HepG2 (cell line): Measurements from ENCODE around the gene ACTL8. TPM values are rescaled to one million over a fixed set of nuclear protein-coding genes. Genes with fewer than 3 reads are reported as not detected.

Experiments
- ATAC-seq: fragments of 200-7000 bp; cut with Tn5 transposase; 3 replicates; pipeline ENCODE4 v1.9.1; 2020; ENCODE audit warnings: mild to moderate bottlenecking, moderate library complexity
- BruUV-seq: library from RNA; stranded (reverse); fragments of 400-500 nt; replicated peaks from 2 replicates; lab custom pipeline; 2021; lab: Mats Ljungman, UMichigan
- CTCF ChIA-PET: fragments of 300-600 bp; formaldehyde crosslinking; extraction: SDS; loops from one replicate; lab custom pipeline; 2021; ENCODE audit warnings: low total read pairs, inconsistent platforms, low intra/inter-chr PET ratio; lab: Yijun Ruan, JAX
- POLR2A ChIA-PET: fragments of 350-600 bp; sonication (Branson Sonifier 250); formaldehyde crosslinking; loops from one replicate; lab custom pipeline; 2020; ENCODE audit warnings: antibody characterized with exemption, inconsistent platforms; lab: Yijun Ruan, JAX
- DNase-seq: peaks from one replicate; pipeline ENCODE4 v3.0.0-alpha.2; 2015; ENCODE audit warnings: low spot score
- FAIRE-seq: peaks from 3 replicates; lab custom pipeline; 2011; peaks lifted over from hg19 to GRCh38; lab: Jason Lieb, UNC
- H2AFZ ChIP-seq: one replicate; pipeline ENCODE4 v1.6.1; 2011; ENCODE audit warnings: low read length, inconsistent platforms
- H3K27ac ChIP-seq: fragments of 300-600 bp; 3 replicates; pipeline ENCODE4 v1.8.0; 2011; ENCODE audit warnings: mixed run types, mild to moderate bottlenecking, mixed read lengths, low read length, inconsistent platforms; ENCODE audit not compliant: insufficient read depth; ENCODE audit errors: extremely low read length
- H3K27me3 ChIP-seq, 2 experiments: fragments of 200-600 bp in 1 of 2; 2 replicates in 1 of 2; 3 replicates in 1 of 2; pipeline versions ENCODE4 v1.6.0 to v1.8.0; 2011; ENCODE audit warnings: low read length in 2 of 2, mild to moderate bottlenecking in 2 of 2, moderate library complexity in 2 of 2, inconsistent platforms in 1 of 2; ENCODE audit not compliant: insufficient read depth in 2 of 2, control insufficient read depth in 1 of 2
- H3K36me3 ChIP-seq, 2 experiments: fragments of 200-600 bp in 1 of 2; replicated peaks in 1 of 2; 2 replicates in 1 of 2; 3 replicates in 1 of 2; pipeline versions ENCODE4 v1.5.1 to v1.8.0; 2011; ENCODE audit warnings: low read length in 2 of 2, inconsistent platforms in 1 of 2; ENCODE audit not compliant: insufficient read depth in 2 of 2, control insufficient read depth in 1 of 2
- H3K4me1 ChIP-seq: 2 replicates; pipeline ENCODE4 v1.5.1; 2012; ENCODE audit warnings: low read length, inconsistent platforms; ENCODE audit not compliant: insufficient read depth
- H3K4me2 ChIP-seq: 2 replicates; pipeline ENCODE4 v1.6.0; 2011; ENCODE audit warnings: low read depth, low read length, inconsistent platforms
- H3K4me3 ChIP-seq, 3 experiments: fragments of 200-600 bp in 1 of 3; sonication (generic), shearing (Covaris generic) in 1 of 3; replicated peaks in 1 of 3; 2 replicates each; pipeline ENCODE4 v1.5.1; 2011 to 2016; ENCODE audit warnings: low read length in 3 of 3, inconsistent platforms in 2 of 3, low read depth in 2 of 3, mild to moderate bottlenecking in 2 of 3, control low read depth in 1 of 3, mixed read lengths in 1 of 3; ENCODE audit not compliant: insufficient read depth in 1 of 3
- H3K79me2 ChIP-seq: one replicate; pipeline ENCODE4 v1.6.1; 2011; ENCODE audit warnings: low read length, inconsistent platforms; ENCODE audit not compliant: insufficient read depth
- H3K9ac ChIP-seq: 2 replicates; pipeline ENCODE4 v1.6.0; 2011; ENCODE audit warnings: mild to moderate bottlenecking, low read depth, low read length, inconsistent platforms; ENCODE audit not compliant: insufficient read depth
- H3K9me3 ChIP-seq: 2 replicates; pipeline ENCODE4 v1.5.1; 2012; ENCODE audit warnings: mild to moderate bottlenecking, low read length
- H4K20me1 ChIP-seq: 2 replicates; pipeline ENCODE4 v1.6.0; 2011; ENCODE audit warnings: inconsistent platforms, mild to moderate bottlenecking, low read length, moderate library complexity; ENCODE audit not compliant: insufficient read depth
- ARID2 ChIP-seq: sonication (generic); formaldehyde crosslinking; IDR thresholded peaks from 2 replicates; pipeline ENCODE4 v1.8.1; 2022; ENCODE audit warnings: mild to moderate bottlenecking, missing genetic modification reagents, borderline replicate concordance
- SUZ12 ChIP-seq: fragments of 150-350 bp; IDR thresholded peaks from 2 replicates; pipeline ENCODE4 v1.6.1; 2014; ENCODE audit warnings: low read depth, low read length
- TP53 ChIP-seq: sonication (generic); formaldehyde crosslinking; conservative IDR thresholded peaks from 2 replicates; pipeline ENCODE4 v1.4.0; 2020; ENCODE audit warnings: missing genetic modification reagents
- ZNF598 ChIP-seq: sonication (generic); formaldehyde crosslinking; IDR thresholded peaks from 2 replicates; pipeline ENCODE4 v1.5.1; 2020; ENCODE audit warnings: mild to moderate bottlenecking, missing genetic modification reagents, borderline replicate concordance
- WGBS: methylation state at CpG from one replicate; pipeline ENCODE4 v1.1.6; 2017; ENCODE audit warnings: low lambda C conversion rate; 5-methylcytosine and 5-hydroxymethylcytosine counted together
- in situ Hi-C: cut with HindIII; loops from 2 replicates; pipeline ENCODE4 v1.10.0; 2017; ENCODE audit warnings: low pct_unique_long_range_greater_than_20kb; ENCODE audit not compliant: extremely low pct_ligation_motif_present
- intact Hi-C: fragments of 100-400 bp; cut with micrococcal nuclease; formaldehyde crosslinking; loops from one replicate; pipeline ENCODE4 v1.10.0; 2022; ENCODE audit not compliant: unreplicated experiment
- polyA plus RNA-seq, 8 experiments: library from polyadenylated mRNA; depleted of rRNA in 3 of 8; stranded (reverse) in 7 of 8; unstranded in 1 of 8; fragments of >200 nt; fragmentation: Illumina TruSeq in 4 of 8; extraction: Trizol in 4 of 8; gene quantifications; 2 replicates each; pipeline versions ENCODE4 v1.2.1 to v1.2.3, GENCODE V29; 2011 to 2016; ENCODE audit warnings: low read depth in 4 of 8, missing spikeins in 1 of 8, mixed read lengths in 1 of 8; ENCODE audit not compliant: insufficient read depth in 1 of 8
- total RNA-seq, 5 experiments: library from RNA; depleted of rRNA; stranded (reverse); fragments of >200 nt; fragmentation: Illumina TruSeq; extraction: Trizol; gene quantifications; 2 replicates each; pipeline ENCODE4 v1.2.3, GENCODE V29; 2016; ENCODE audit warnings: low read depth in 1 of 5
- TF ChIP-seq, protein P1 (sequence below): sonication (generic); formaldehyde crosslinking; IDR thresholded peaks from 2 replicates; pipeline ENCODE4 v1.4.0; 2020; ENCODE audit warnings: missing genetic modification reagents, borderline replicate concordance
- TF ChIP-seq, protein P2 (sequence below): IDR thresholded peaks from 2 replicates; pipeline ENCODE4 v1.6.1; 2016; ENCODE audit warnings: mild to moderate bottlenecking
- TF ChIP-seq, protein P3 (sequence below): sonication (generic); formaldehyde crosslinking; IDR thresholded peaks from 2 replicates; pipeline ENCODE4 v1.5.1; 2020; ENCODE audit warnings: missing genetic modification reagents, mild to moderate bottlenecking, borderline replicate concordance

ACTL8 gene
- total and polyA plus RNA-seq, 2 of the 13 experiments (the other 11 are each of a cell fraction or from before 2014, with no cell fraction given) = 0.09 to 0.64 TPM

DNA sequence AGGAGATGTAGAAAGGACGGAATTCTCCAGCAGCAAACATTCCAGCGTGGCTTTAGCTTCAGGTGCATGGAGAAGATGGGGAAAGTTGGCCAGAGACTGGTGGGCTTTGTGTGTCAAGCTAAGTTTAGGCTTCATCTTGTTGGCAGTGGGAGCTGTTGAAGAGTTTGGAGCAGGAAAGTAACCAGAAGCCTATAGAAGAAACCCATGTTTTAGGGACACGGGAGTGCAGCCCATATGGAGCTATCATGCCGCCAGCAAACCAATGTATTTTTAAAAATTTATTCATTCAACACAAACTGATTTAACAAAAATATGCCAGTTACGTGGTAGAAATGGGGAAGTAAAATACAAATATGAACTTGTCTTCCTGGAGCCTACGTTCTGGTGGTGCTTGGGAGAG lies 53.7 kb downstream of the ACTL8 start (continued):
- TF ChIP-seq, protein P1, sequence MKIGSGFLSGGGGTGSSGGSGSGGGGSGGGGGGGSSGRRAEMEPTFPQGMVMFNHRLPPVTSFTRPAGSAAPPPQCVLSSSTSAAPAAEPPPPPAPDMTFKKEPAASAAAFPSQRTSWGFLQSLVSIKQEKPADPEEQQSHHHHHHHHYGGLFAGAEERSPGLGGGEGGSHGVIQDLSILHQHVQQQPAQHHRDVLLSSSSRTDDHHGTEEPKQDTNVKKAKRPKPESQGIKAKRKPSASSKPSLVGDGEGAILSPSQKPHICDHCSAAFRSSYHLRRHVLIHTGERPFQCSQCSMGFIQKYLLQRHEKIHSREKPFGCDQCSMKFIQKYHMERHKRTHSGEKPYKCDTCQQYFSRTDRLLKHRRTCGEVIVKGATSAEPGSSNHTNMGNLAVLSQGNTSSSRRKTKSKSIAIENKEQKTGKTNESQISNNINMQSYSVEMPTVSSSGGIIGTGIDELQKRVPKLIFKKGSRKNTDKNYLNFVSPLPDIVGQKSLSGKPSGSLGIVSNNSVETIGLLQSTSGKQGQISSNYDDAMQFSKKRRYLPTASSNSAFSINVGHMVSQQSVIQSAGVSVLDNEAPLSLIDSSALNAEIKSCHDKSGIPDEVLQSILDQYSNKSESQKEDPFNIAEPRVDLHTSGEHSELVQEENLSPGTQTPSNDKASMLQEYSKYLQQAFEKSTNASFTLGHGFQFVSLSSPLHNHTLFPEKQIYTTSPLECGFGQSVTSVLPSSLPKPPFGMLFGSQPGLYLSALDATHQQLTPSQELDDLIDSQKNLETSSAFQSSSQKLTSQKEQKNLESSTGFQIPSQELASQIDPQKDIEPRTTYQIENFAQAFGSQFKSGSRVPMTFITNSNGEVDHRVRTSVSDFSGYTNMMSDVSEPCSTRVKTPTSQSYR (CRISPR knock-in tag) = no peak

DNA sequence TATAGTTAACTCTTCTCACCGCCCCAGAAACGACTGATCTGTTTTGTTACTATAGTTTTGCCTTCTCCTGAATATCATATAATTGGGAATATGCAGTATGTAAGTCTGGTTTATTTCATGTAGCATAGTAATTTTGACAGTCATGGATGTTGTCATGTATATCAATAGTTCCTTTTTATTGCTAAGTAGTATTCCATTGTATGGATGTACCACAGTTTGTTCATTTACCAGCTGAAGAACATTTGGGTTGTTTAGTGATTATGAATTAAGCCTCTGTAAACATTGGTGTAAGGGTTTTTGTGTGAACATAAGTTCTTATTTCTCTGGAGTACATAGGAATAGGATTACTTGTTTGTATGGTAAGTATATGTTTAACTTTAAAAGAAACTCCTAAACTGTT lies 55.5 kb downstream of the ACTL8 start:
- BruUV-seq = no TSS peak
- no peaks in the 10 kb centered on the region for H4K20me1 ChIP-seq
- no peaks in the 10 kb centered on the region for H3K36me3 ChIP-seq
- in situ Hi-C loops (no loop called here), intact Hi-C loops (no loop called here)
- no peak for DNase-seq
- no peak overlapping the region for H3K4me3 ChIP-seq
- TF ChIP-seq, protein P2, sequence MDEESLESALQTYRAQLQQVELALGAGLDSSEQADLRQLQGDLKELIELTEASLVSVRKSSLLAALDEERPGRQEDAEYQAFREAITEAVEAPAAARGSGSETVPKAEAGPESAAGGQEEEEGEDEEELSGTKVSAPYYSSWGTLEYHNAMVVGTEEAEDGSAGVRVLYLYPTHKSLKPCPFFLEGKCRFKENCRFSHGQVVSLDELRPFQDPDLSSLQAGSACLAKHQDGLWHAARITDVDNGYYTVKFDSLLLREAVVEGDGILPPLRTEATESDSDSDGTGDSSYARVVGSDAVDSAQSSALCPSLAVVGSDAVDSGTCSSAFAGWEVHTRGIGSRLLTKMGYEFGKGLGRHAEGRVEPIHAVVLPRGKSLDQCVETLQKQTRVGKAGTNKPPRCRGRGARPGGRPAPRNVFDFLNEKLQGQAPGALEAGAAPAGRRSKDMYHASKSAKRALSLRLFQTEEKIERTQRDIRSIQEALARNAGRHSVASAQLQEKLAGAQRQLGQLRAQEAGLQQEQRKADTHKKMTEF = no peak
- TF ChIP-seq TP53 (CRISPR knock-in tag) (no peak), SUZ12 (no peak), ARID2 (CRISPR knock-in tag) (no peak), ZNF598 (CRISPR knock-in tag) (no peak)
- TF ChIP-seq, protein P3, sequence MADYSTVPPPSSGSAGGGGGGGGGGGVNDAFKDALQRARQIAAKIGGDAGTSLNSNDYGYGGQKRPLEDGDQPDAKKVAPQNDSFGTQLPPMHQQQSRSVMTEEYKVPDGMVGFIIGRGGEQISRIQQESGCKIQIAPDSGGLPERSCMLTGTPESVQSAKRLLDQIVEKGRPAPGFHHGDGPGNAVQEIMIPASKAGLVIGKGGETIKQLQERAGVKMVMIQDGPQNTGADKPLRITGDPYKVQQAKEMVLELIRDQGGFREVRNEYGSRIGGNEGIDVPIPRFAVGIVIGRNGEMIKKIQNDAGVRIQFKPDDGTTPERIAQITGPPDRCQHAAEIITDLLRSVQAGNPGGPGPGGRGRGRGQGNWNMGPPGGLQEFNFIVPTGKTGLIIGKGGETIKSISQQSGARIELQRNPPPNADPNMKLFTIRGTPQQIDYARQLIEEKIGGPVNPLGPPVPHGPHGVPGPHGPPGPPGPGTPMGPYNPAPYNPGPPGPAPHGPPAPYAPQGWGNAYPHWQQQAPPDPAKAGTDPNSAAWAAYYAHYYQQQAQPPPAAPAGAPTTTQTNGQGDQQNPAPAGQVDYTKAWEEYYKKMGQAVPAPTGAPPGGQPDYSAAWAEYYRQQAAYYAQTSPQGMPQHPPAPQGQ (CRISPR knock-in tag) = no peak
- H3K4me2 ChIP-seq = no peak overlapping the region
- no peak for FAIRE-seq
- CTCF ChIA-PET = no interaction called here
- H2AFZ ChIP-seq = no peak overlapping the region
- POLR2A ChIA-PET = no interaction called here
- H3K27me3 ChIP-seq = peaks cover 0 to 8% of the 10 kb centered on the region in 2 experiments; a peak in 1 of 5 replicates
- H3K9me3 ChIP-seq = no peaks in the 10 kb centered on the region
- no peaks in the 10 kb centered on the region for H3K79me2 ChIP-seq
- H3K9ac ChIP-seq = no peak overlapping the region
- ATAC-seq = no peak
- no peaks in the 10 kb centered on the region for H3K4me1 ChIP-seq
- 34% methylated on average over 2 of the region's 2 CpGs for WGBS
- H3K27ac ChIP-seq = no peak overlapping the region
